Measurements from ENCODE around the gene MSI2. TPM values are rescaled to one million over a fixed set of nuclear protein-coding genes. Genes with fewer than 3 reads are reported as not detected.

The MSI2 gene
- total RNA-seq, 2 experiments from 2014 or later: 38.8 to 39.0 TPM

GRCh38 chr17:57448759-57449283 is 192.5 kb downstream of the MSI2 start:
- intact Hi-C loops (cut with micrococcal nuclease): no loop called here
- no peaks in the 10 kb centered on the region for H3K27me3 Mint-ChIP-seq (ENCODE audit: low read depth)
- DNase-seq: no peak
- H3K36me3 Mint-ChIP-seq (ENCODE audit: low read depth): no peaks in the 10 kb centered on the region
- CTCF ChIA-PET: no interaction called here
- H3K9me3 Mint-ChIP-seq: no peaks in the 10 kb centered on the region
- H3K4me1 Mint-ChIP-seq (ENCODE audit: low read depth): peaks cover 67% of the 10 kb centered on the region
- H3K27ac Mint-ChIP-seq: no peak overlapping the region
- no peak overlapping the region for H3K4me3 Mint-ChIP-seq

DNA sequence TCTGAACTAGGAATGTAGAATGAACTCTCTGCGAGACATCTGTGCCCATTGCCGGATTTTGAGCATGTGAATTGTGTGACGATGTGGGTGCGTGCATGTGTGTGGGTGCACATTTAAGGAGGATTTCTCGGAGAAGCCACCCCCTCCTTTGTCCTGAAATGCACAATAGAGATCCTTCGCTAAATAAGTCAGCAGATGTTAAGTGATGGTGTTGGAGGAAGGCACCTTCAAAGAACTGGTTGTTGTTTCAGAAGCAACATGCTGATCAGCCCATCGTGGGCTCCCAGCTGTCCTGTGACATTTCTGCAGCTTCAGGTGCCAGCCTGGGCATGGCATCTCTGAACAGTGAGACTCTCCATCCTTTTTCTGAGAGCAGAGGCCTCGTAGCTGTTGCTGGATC is 194.9 kb downstream of the MSI2 start:
- peak; percentile 56 for DNase-seq
- intact Hi-C loops (cut with micrococcal nuclease): loop anchor here (1.0 kb wide), 1 partner anchor 10 kb away; no protein-coding TSS in a partner anchor
- CTCF ChIA-PET: interaction anchor here (0.6 to 1.8 kb wide), 3 partner anchors 77 to 208 kb away, joined by 3 to 6 read pairs (median 3); no protein-coding TSS in a partner anchor
- no peaks in the 10 kb centered on the region for H3K27me3 Mint-ChIP-seq (ENCODE audit: low read depth)
- H3K27ac Mint-ChIP-seq: peak overlapping the region; percentile 52
- H3K4me3 Mint-ChIP-seq: no peak overlapping the region
- no peaks in the 10 kb centered on the region for H3K9me3 Mint-ChIP-seq
- H3K4me1 Mint-ChIP-seq (ENCODE audit: low read depth): peaks cover 70% of the 10 kb centered on the region
- no peaks in the 10 kb centered on the region for H3K36me3 Mint-ChIP-seq (ENCODE audit: low read depth)

- DNase-seq: no peak
- H3K27ac Mint-ChIP-seq: peak overlapping the region; percentile 42
- H3K27me3 Mint-ChIP-seq (ENCODE audit: low read depth): no peaks in the 10 kb centered on the region
- H3K9me3 Mint-ChIP-seq: no peaks in the 10 kb centered on the region
- H3K4me3 Mint-ChIP-seq: no peak overlapping the region
- intact Hi-C loops (cut with micrococcal nuclease): loop anchor here (1.0 kb wide), 1 partner anchor 10 kb away; no protein-coding TSS in a partner anchor
- no peaks in the 10 kb centered on the region for H3K36me3 Mint-ChIP-seq (ENCODE audit: low read depth)
- H3K4me1 Mint-ChIP-seq (ENCODE audit: low read depth): peaks cover 71% of the 10 kb centered on the region
- CTCF ChIA-PET: interaction anchor here (0.6 to 0.7 kb wide), 2 partner anchors 77 to 208 kb away, joined by 3 read pairs; no protein-coding TSS in a partner anchor
These were observed 195.3 kb downstream of the MSI2 start for GRCh38 chr17:57451643-57452042.

DNA sequence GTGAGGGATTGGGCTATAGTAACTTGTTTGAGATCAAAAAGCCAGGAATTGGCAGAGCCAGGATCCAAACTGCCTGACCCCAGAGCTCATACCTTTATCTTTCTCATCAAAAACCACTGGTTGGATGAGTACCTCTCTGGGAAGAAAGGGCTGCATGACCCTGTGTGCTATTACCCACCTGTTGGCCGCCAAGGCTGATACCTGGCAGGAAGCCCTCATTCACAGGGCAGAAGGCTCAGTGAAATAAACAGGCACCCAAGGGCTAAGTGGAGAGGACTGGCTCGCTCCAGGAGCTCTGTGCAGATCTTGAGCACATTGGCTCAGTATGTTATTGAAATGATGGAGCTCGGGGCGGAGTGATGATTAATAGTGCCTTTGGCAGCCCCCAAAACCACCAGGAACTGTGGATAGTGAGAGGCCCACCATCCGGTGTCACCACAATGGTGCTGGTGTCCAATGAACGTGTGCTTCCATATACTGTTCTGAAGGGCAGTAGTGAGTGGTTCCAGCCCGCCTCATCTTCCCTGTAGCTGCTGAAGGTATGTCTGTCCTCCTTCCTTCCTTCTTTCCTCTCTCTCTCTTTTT is 197.6 kb downstream of the MSI2 start:
- no peaks in the 10 kb centered on the region for H3K27me3 Mint-ChIP-seq (ENCODE audit: low read depth)
- intact Hi-C loops (cut with micrococcal nuclease): no loop called here
- H3K4me3 Mint-ChIP-seq: no peak overlapping the region

GRCh38 chr17:57454729-57455062 is 198.4 kb downstream of the MSI2 start:
- intact Hi-C loops (cut with micrococcal nuclease): no loop called here

More for the DNA sequence above, 197.6 kb downstream of the MSI2 start:
- Mint-ChIP-seq H3K9me3 (no peaks in the 10 kb centered on the region), H3K36me3 (ENCODE audit: low read depth) (no peaks in the 10 kb centered on the region), H3K27ac (no peak overlapping the region), H3K4me1 (ENCODE audit: low read depth) (peaks cover 60% of the 10 kb centered on the region)
- CTCF ChIA-PET: no interaction called here
- DNase-seq: no peak

GRCh38 chr17:57455063-57455914 is 199.0 kb downstream of the MSI2 start:
- Mint-ChIP-seq H3K4me1 (ENCODE audit: low read depth) (peaks cover 62% of the 10 kb centered on the region), H3K27me3 (ENCODE audit: low read depth) (no peaks in the 10 kb centered on the region), H3K36me3 (ENCODE audit: low read depth) (no peaks in the 10 kb centered on the region), H3K27ac (peak overlapping the region; percentile 79), H3K9me3 (no peaks in the 10 kb centered on the region), H3K4me3 (peak overlapping the region; percentile 20)
- intact Hi-C loops (cut with micrococcal nuclease): no loop called here
- CTCF ChIA-PET: interaction anchor here (0.7 to 2.1 kb wide), 2 partner anchors 14 to 212 kb away, joined by 3 to 6 read pairs; no protein-coding TSS in a partner anchor
- DNase-seq: peak; percentile 44

More at GRCh38 chr17:57454729-57455062, 198.4 kb downstream of the MSI2 start:
- no peak overlapping the region for H3K4me3 Mint-ChIP-seq
- CTCF ChIA-PET: interaction anchor here (0.7 to 2.1 kb wide), 2 partner anchors 14 to 211 kb away, joined by 3 to 6 read pairs; no protein-coding TSS in a partner anchor
- no peaks in the 10 kb centered on the region for H3K27me3 Mint-ChIP-seq (ENCODE audit: low read depth)
- H3K36me3 Mint-ChIP-seq (ENCODE audit: low read depth): no peaks in the 10 kb centered on the region
- no peak for DNase-seq
- peak overlapping the region; percentile 15 for H3K27ac Mint-ChIP-seq
- no peaks in the 10 kb centered on the region for H3K9me3 Mint-ChIP-seq
- peaks cover 62% of the 10 kb centered on the region for H3K4me1 Mint-ChIP-seq (ENCODE audit: low read depth)

DNA sequence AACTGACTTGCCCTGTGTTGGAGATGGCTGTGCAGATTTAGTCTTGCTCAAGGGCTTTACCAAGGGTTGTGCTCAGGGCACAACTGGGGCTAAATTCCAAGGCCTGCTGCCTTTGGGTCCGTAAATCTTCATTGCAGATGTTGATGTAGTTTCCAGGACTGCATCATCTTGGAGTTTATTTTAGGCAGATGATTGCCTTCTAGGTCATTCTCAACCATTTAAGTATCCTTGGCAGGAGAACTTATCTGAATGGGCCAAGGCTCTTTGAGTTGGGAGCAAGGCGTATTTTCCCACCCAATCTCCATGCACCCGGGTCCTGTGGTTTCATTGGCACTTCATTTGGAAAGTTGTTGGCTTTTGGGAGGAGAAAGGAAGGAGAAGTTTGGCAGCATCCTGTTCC is 200.3 kb downstream of the MSI2 start:
- Mint-ChIP-seq H3K9me3 (no peaks in the 10 kb centered on the region), H3K4me3 (no peak overlapping the region), H3K27ac (no peak overlapping the region), H3K36me3 (ENCODE audit: low read depth) (no peaks in the 10 kb centered on the region), H3K27me3 (ENCODE audit: low read depth) (no peaks in the 10 kb centered on the region), H3K4me1 (ENCODE audit: low read depth) (peaks cover 65% of the 10 kb centered on the region)
- no peak for DNase-seq
- CTCF ChIA-PET: interaction anchor here (2.1 kb wide), 1 partner anchor 213 kb away, joined by 6 read pairs; no protein-coding TSS in a partner anchor
- intact Hi-C loops (cut with micrococcal nuclease): no loop called here

- H3K27me3 Mint-ChIP-seq (ENCODE audit: low read depth): no peaks in the 10 kb centered on the region
- no peak overlapping the region for H3K4me3 Mint-ChIP-seq
- H3K27ac Mint-ChIP-seq: no peak overlapping the region
- intact Hi-C loops (cut with micrococcal nuclease): no loop called here
- H3K36me3 Mint-ChIP-seq (ENCODE audit: low read depth): no peaks in the 10 kb centered on the region
- H3K9me3 Mint-ChIP-seq: no peaks in the 10 kb centered on the region
- peaks cover 66% of the 10 kb centered on the region for H3K4me1 Mint-ChIP-seq (ENCODE audit: low read depth)
- CTCF ChIA-PET: no interaction called here
- no peak for DNase-seq
These were observed 200.9 kb downstream of the MSI2 start for GRCh38 chr17:57457188-57457587.

DNA sequence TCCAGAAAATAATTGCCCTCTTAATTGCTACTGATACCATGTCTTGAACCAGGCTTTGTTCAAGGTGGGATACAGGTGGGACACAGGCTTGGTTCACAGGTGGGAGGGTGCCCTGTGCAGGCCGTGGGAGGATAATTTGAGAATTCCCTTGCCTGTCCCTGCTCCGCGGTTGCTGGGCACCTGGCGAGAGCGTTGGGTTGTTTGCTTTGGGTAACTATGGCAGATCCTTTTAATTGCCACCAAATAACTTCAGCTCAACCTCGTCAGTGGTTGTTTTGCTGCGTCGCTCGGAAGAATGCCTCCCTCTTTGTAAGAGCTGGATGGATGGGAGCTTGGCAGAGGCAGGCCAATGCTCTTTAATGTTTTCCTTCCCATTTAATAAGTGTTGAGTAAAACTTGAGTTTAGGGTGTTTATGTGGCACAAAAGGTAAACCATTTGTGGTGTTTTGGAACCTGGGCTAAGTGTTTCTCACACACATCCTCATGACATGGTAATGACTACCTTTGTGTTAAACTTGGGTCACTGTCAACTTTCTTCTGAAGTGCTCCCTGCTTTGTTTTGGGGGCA is 202.5 kb downstream of the MSI2 start:
- intact Hi-C loops (cut with micrococcal nuclease): no loop called here
- H3K27me3 Mint-ChIP-seq (ENCODE audit: low read depth): no peaks in the 10 kb centered on the region
- H3K4me1 Mint-ChIP-seq (ENCODE audit: low read depth): peaks cover 75% of the 10 kb centered on the region
- H3K4me3 Mint-ChIP-seq: no peak overlapping the region
- CTCF ChIA-PET: no interaction called here
- H3K36me3 Mint-ChIP-seq (ENCODE audit: low read depth): no peaks in the 10 kb centered on the region
- no peak overlapping the region for H3K27ac Mint-ChIP-seq
- H3K9me3 Mint-ChIP-seq: no peaks in the 10 kb centered on the region
- no peak for DNase-seq

- Mint-ChIP-seq H3K4me1 (ENCODE audit: low read depth) (peaks cover 75% of the 10 kb centered on the region), H3K4me3 (no peak overlapping the region), H3K27me3 (ENCODE audit: low read depth) (no peaks in the 10 kb centered on the region), H3K27ac (no peak overlapping the region), H3K9me3 (no peaks in the 10 kb centered on the region), H3K36me3 (ENCODE audit: low read depth) (no peaks in the 10 kb centered on the region)
- DNase-seq: peak; percentile 51
- CTCF ChIA-PET: interaction anchor here (0.6 kb wide), 1 partner anchor 19 kb away, joined by 3 read pairs; no protein-coding TSS in a partner anchor
- intact Hi-C loops (cut with micrococcal nuclease): no loop called here
These were observed 203.1 kb downstream of the MSI2 start for GRCh38 chr17:57459286-57459915.

DNA sequence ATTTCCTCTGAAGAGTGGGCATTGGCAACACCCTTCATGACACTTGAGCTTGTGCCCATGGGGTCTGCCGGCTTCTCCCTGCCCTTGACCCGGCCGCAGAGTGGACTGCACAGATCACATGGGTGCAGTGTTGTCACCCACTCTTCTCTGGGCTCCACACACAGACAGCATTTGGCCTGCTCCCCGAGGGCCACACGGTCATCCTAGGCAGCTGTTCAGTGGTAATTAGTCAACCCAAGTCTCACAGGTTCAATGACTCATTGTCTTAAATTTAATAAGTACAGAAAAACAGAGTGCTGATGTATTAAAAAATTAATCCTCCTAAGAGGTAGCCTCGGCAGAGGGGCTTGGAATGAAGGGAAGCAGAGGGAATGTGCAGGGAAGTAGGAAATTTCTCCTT is 204.8 kb downstream of the MSI2 start:
- Mint-ChIP-seq H3K4me3 (no peak overlapping the region), H3K27me3 (ENCODE audit: low read depth) (no peaks in the 10 kb centered on the region), H3K36me3 (ENCODE audit: low read depth) (no peaks in the 10 kb centered on the region), H3K4me1 (ENCODE audit: low read depth) (peaks cover 63% of the 10 kb centered on the region), H3K9me3 (no peaks in the 10 kb centered on the region), H3K27ac (peak overlapping the region; percentile 34)
- CTCF ChIA-PET: interaction anchor here (0.7 to 2.0 kb wide), 7 partner anchors 20 to 323 kb away, joined by 3 to 8 read pairs (median 4); no protein-coding TSS in a partner anchor
- intact Hi-C loops (cut with micrococcal nuclease): loop anchor here (10.0 kb wide), 1 partner anchor 874 kb away; no protein-coding TSS in a partner anchor
- peak; percentile 62 for DNase-seq

Data from activated naive CD4-positive, alpha-beta T cell treated with anti-CD3 and anti-CD28 coated beads for 36 hours (primary cell).